ENCODE measurements around the gene MYL6B. TPM values are rescaled to one million over a fixed set of nuclear protein-coding genes. Genes with fewer than 3 reads are reported as not detected.
A peak's percentile ranks its signal among the peaks of the same experiment; 100 is the strongest.

Gene MYL6B
- total RNA-seq, 2 donors from 2014 or later = 18.6 to 19.1 TPM

- intact Hi-C loops (cut with DNase I) = loop anchor here (5.0 kb wide), 1 partner anchor 32 kb away; the partner anchor contains the start of gene ESYT1
- H3K9me3 ChIP-seq = no peaks in the 10 kb centered on the region
- H3K9ac ChIP-seq (ENCODE audit: low read depth in 2 of 2, low read length in 2 of 2) = peak overlapping the region; percentile 93 to 100
- peaks cover 8% of the 10 kb centered on the region for H3K4me1 ChIP-seq
- no peak for DNase-seq
- TF ChIP-seq CTCF (IDR thresholded peaks at IDR 0.05) = no peak
- peak overlapping the region; percentile 76 for H3K4me3 ChIP-seq
- peak overlapping the region; percentile 96 for H3K27ac ChIP-seq
- H3K27me3 ChIP-seq = no peaks in the 10 kb centered on the region
- H3K36me3 ChIP-seq = peaks cover 13% of the 10 kb centered on the region
These were observed 7.2 kb downstream of the MYL6B start for GRCh38 chr12:56159482-56160192.

- intact Hi-C loops (cut with DNase I) = loop anchor here (5.0 kb wide), 1 partner anchor 33 kb away; the partner anchor contains the start of gene ESYT1
- peaks cover 8% of the 10 kb centered on the region for H3K4me1 ChIP-seq
- H3K4me3 ChIP-seq = peak overlapping the region; percentile 76
- no peaks in the 10 kb centered on the region for H3K9me3 ChIP-seq
- peak overlapping the region; percentile 93 to 100 for H3K9ac ChIP-seq (ENCODE audit: low read depth in 2 of 2, low read length in 2 of 2)
- H3K27me3 ChIP-seq = no peaks in the 10 kb centered on the region
- no peak for TF ChIP-seq CTCF (IDR thresholded peaks at IDR 0.05)
- peaks cover 16% of the 10 kb centered on the region for H3K36me3 ChIP-seq
- no peak for DNase-seq
- peak overlapping the region; percentile 96 for H3K27ac ChIP-seq
These were observed 7.9 kb downstream of the MYL6B start for GRCh38 chr12:56160193-56160763.

GRCh38 chr12:56160894-56161689 is 8.7 kb downstream of the MYL6B start:
- no peak for TF ChIP-seq CTCF (IDR thresholded peaks at IDR 0.05)
- Histone ChIP-seq H3K4me1 (peaks cover 8% of the 10 kb centered on the region), H3K36me3 (peaks cover 17% of the 10 kb centered on the region), H3K4me3 (peak overlapping the region; percentile 76), H3K27ac (peak overlapping the region; percentile 96), H3K9ac (ENCODE audit: low read depth in 2 of 2, low read length in 2 of 2) (peak overlapping the region; percentile 93 to 100), H3K9me3 (no peaks in the 10 kb centered on the region), H3K27me3 (no peaks in the 10 kb centered on the region)
- intact Hi-C loops (cut with DNase I) = loop anchor here (5.0 kb wide), 1 partner anchor 34 kb away; the partner anchor contains the start of gene ESYT1
- no peak for DNase-seq

- no peak for TF ChIP-seq CTCF (IDR thresholded peaks at IDR 0.05)
- peaks cover 7% of the 10 kb centered on the region for H3K4me1 ChIP-seq
- intact Hi-C loops (cut with DNase I) = loop anchor here (5.0 kb wide), 1 partner anchor 35 kb away; the partner anchor contains the start of gene ESYT1
- H3K36me3 ChIP-seq = peaks cover 17% of the 10 kb centered on the region
- DNase-seq = no peak
- H3K27ac ChIP-seq = peak overlapping the region; percentile 96
- H3K27me3 ChIP-seq = no peaks in the 10 kb centered on the region
- H3K4me3 ChIP-seq = no peak overlapping the region
- peak overlapping the region in 1 of 2 donors; percentile 100 for H3K9ac ChIP-seq (ENCODE audit: low read depth in 2 of 2, low read length in 2 of 2)
- no peaks in the 10 kb centered on the region for H3K9me3 ChIP-seq
These were observed 9.4 kb downstream of the MYL6B start for GRCh38 chr12:56161690-56162351.
